ENCODE measurements around the gene TATDN2. TPM values are rescaled to one million over a fixed set of nuclear protein-coding genes. Genes with fewer than 3 reads are reported as not detected.
A peak's percentile ranks its signal among the peaks of the same experiment; 100 is the strongest.

TATDN2 gene
- total RNA-seq, 5 donors from 2014 or later (not counting 1 experiment from before 2014, with no cell fraction given): 58.9 to 82.3 (median 79.9) TPM

DNA sequence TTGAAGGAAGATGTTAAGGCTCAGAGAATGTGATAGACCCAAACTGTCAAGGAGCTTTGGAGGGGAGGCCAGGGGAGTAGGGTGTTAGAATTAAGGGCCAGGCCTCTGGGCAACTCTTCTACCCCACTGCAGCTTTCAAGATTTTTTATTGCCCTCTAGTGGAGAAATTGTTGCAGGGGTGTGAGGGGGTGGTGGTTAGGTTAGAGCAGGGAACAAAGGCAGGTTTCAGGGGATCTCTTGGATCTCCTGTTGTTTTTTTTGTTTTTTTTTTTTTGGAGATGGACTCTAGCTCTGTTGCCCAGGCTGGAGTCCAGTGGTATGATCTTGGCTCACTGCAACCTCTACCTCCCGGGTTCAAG, 74.1 kb downstream of the TATDN2 start:
- Mint-ChIP-seq H3K36me3 (peaks cover 7% of the 10 kb centered on the region), H3K27me3 (peaks cover 4 to 5% of the 10 kb centered on the region in 2 donors), H3K4me1 (peaks cover 29 to 37% (median 30%) of the 10 kb centered on the region in 3 donors), H3K4me3 (peak overlapping the region in 1 of 3 donors; percentile 89), H3K9me3 (no peaks in the 10 kb centered on the region), H3K27ac (no peak overlapping the region)
- no CpG with 5 or more reads among the region's 1 CpG for WGBS (ENCODE audit: insufficient coverage)
- Histone ChIP-seq H3K27me3 (replicated peaks in 1 of 2; ENCODE audit: control insufficient read depth in 2 of 2, extremely low read depth in 1 of 2, insufficient read depth in 2 of 2, low read length in 1 of 2) (peaks cover 0 to 3% of the 10 kb centered on the region in 2 experiments), H3K9me3 (no peaks in the 10 kb centered on the region), H3K4me1 (ENCODE audit: control insufficient read depth in 1 of 2, extremely low read depth in 1 of 2, insufficient read depth in 2 of 2, low read length in 2 of 2) (peaks cover 4 to 27% of the 10 kb centered on the region in 2 experiments), H3K4me3 (ENCODE audit: control insufficient read depth in 1 of 2, extremely low read depth in 1 of 2, low read length in 1 of 2) (no peak overlapping the region), H3K36me3 (ENCODE audit: control insufficient read depth in 2 of 2, extremely low read depth in 1 of 2, insufficient read depth in 1 of 2, low read length in 1 of 2) (peaks cover 2 to 17% of the 10 kb centered on the region in 2 donors), H3K27ac (ENCODE audit: low read length) (no peak overlapping the region)
- ChIA-PET CTCF (interaction anchor here (0.5 to 0.7 kb wide), 5 partner anchors 14 to 646 kb away, joined by 3 to 7 read pairs (median 4); no protein-coding TSS in a partner anchor), POLR2A (interaction anchor here in 1 of 2 donors (0.6 kb wide), 1 partner anchor 501 kb away, joined by 6 read pairs; no protein-coding TSS in a partner anchor)
- DNase-seq (peak in 2 of 35 experiments; percentile 16 to 42), ATAC-seq (replicated peaks in 1 of 4) (no peak)

DNA sequence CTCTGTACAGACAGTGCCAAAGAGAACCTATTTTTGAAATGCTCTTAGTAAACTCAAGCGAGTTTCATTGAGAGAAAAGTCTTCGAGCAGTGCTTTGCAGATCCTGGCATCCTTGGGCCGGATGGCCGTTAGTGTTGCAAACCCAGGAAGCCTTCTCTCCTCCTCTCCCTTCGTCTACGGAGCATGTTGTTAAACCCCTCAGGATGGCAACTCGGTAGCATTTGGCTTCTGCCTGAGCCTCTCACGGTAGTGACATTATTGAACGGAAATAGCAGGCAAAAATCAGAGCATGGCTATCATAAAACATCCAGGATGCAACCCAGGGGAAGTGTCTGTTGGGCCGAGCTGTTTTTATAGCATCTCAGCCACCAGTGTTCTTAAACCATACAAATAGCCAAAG, 79.3 kb downstream of the TATDN2 start:
- H3K27ac ChIP-seq (ENCODE audit: low read length): no peak overlapping the region
- no peaks in the 10 kb centered on the region for H3K4me1 ChIP-seq (ENCODE audit: control insufficient read depth in 1 of 2, extremely low read depth in 1 of 2, insufficient read depth in 2 of 2, low read length in 2 of 2)
- DNase-seq (no peak), ATAC-seq (replicated peaks in 1 of 4) (no peak)
- no peak overlapping the region for H3K4me3 Mint-ChIP-seq
- H3K4me1 Mint-ChIP-seq: peaks cover 0 to 5% (median 0%) of the 10 kb centered on the region in 3 donors
- no peaks in the 10 kb centered on the region for H3K36me3 Mint-ChIP-seq
- no peak overlapping the region for H3K4me3 ChIP-seq (ENCODE audit: control insufficient read depth in 1 of 2, extremely low read depth in 1 of 2, low read length in 1 of 2)
- no peak overlapping the region for H3K27ac Mint-ChIP-seq
- peaks cover 22 to 25% of the 10 kb centered on the region in 2 donors for H3K27me3 Mint-ChIP-seq
- H3K27me3 ChIP-seq (replicated peaks in 1 of 2; ENCODE audit: control insufficient read depth in 2 of 2, extremely low read depth in 1 of 2, insufficient read depth in 2 of 2, low read length in 1 of 2): peaks cover 0 to 27% of the 10 kb centered on the region in 2 experiments
- CTCF ChIA-PET: no interaction called here
- no peaks in the 10 kb centered on the region for H3K9me3 Mint-ChIP-seq
- H3K36me3 ChIP-seq (ENCODE audit: control insufficient read depth in 2 of 2, extremely low read depth in 1 of 2, insufficient read depth in 1 of 2, low read length in 1 of 2): no peaks in the 10 kb centered on the region
- 76% methylated on average over 9 of the region's 10 CpGs for whole genome bisulfite sequencing (ENCODE audit: insufficient coverage)
- POLR2A ChIA-PET: no interaction called here
- H3K9me3 ChIP-seq: no peaks in the 10 kb centered on the region

GRCh38 chr3:10328460-10329071, 80.3 kb downstream of the TATDN2 start:
- H3K36me3 Mint-ChIP-seq: no peaks in the 10 kb centered on the region
- H3K9me3 ChIP-seq: no peaks in the 10 kb centered on the region
- no peak overlapping the region for H3K4me3 ChIP-seq (ENCODE audit: control insufficient read depth in 1 of 2, extremely low read depth in 1 of 2, low read length in 1 of 2)
- ATAC-seq (replicated peaks in 1 of 4) (no peak), DNase-seq (no peak)
- no peaks in the 10 kb centered on the region for H3K36me3 ChIP-seq (ENCODE audit: control insufficient read depth in 2 of 2, extremely low read depth in 1 of 2, insufficient read depth in 1 of 2, low read length in 1 of 2)
- ChIA-PET POLR2A (no interaction called here), CTCF (no interaction called here)
- H3K27ac Mint-ChIP-seq: no peak overlapping the region
- no peak overlapping the region for H3K4me3 Mint-ChIP-seq
- H3K27me3 ChIP-seq (replicated peaks in 1 of 2; ENCODE audit: control insufficient read depth in 2 of 2, extremely low read depth in 1 of 2, insufficient read depth in 2 of 2, low read length in 1 of 2): peaks cover 0 to 28% of the 10 kb centered on the region in 2 experiments
- WGBS (ENCODE audit: insufficient coverage): 60% methylated on average over 25 of the region's 31 CpGs
- peaks cover 22 to 23% of the 10 kb centered on the region in 2 donors for H3K27me3 Mint-ChIP-seq
- H3K4me1 ChIP-seq (ENCODE audit: control insufficient read depth in 1 of 2, extremely low read depth in 1 of 2, insufficient read depth in 2 of 2, low read length in 2 of 2): no peaks in the 10 kb centered on the region
- no peak overlapping the region for H3K27ac ChIP-seq (ENCODE audit: low read length)
- no peaks in the 10 kb centered on the region for H3K9me3 Mint-ChIP-seq
- peaks cover 0 to 8% (median 0%) of the 10 kb centered on the region in 3 donors for H3K4me1 Mint-ChIP-seq

DNA sequence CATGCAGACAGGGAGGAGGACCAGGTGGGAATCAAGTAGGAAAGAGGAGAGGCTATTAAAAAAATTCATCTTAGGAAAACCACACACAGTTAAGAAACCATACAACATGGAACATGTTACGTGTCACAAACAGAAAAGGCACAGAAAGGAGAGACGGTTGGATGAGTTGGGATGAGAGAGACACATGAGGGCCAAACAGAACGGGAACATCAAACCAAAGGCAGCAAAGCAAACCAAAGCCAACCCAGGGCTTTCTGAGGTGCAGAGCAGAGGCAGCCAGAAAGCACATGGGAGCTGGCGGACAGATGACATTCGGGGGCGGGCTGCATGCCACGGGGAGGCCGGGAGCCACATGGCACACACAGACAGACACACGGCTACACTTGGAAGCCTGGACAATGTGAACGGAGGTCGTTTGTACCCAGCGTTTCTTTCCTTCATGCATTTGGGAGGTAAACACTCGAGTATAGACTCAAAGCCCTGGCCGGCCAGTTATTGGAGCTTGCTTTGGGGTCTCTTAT, 81.3 kb downstream of the TATDN2 start:
- Histone ChIP-seq H3K4me3 (ENCODE audit: control insufficient read depth in 1 of 2, extremely low read depth in 1 of 2, low read length in 1 of 2) (no peak overlapping the region), H3K36me3 (ENCODE audit: control insufficient read depth in 2 of 2, extremely low read depth in 1 of 2, insufficient read depth in 1 of 2, low read length in 1 of 2) (no peaks in the 10 kb centered on the region), H3K4me1 (ENCODE audit: control insufficient read depth in 1 of 2, extremely low read depth in 1 of 2, insufficient read depth in 2 of 2, low read length in 2 of 2) (no peaks in the 10 kb centered on the region), H3K27ac (ENCODE audit: low read length) (no peak overlapping the region), H3K9me3 (no peaks in the 10 kb centered on the region), H3K27me3 (replicated peaks in 1 of 2; ENCODE audit: control insufficient read depth in 2 of 2, extremely low read depth in 1 of 2, insufficient read depth in 2 of 2, low read length in 1 of 2) (peaks cover 0 to 28% of the 10 kb centered on the region in 2 experiments)
- no peak overlapping the region for H3K27ac Mint-ChIP-seq
- peaks cover 0 to 8% (median 0%) of the 10 kb centered on the region in 3 donors for H3K4me1 Mint-ChIP-seq
- POLR2A ChIA-PET: interaction anchor here in 1 of 2 donors (0.8 kb wide), 1 partner anchor 691 kb away, joined by 3 read pairs; no protein-coding TSS in a partner anchor
- no peaks in the 10 kb centered on the region for H3K9me3 Mint-ChIP-seq
- no peak for ATAC-seq (replicated peaks in 1 of 4)
- H3K36me3 Mint-ChIP-seq: no peaks in the 10 kb centered on the region
- DNase-seq: no peak
- no peak overlapping the region for H3K4me3 Mint-ChIP-seq
- peaks cover 22 to 23% of the 10 kb centered on the region in 2 donors for H3K27me3 Mint-ChIP-seq
- CTCF ChIA-PET: no interaction called here
- WGBS (ENCODE audit: insufficient coverage): 86% methylated on average over 11 of the region's 14 CpGs

DNA sequence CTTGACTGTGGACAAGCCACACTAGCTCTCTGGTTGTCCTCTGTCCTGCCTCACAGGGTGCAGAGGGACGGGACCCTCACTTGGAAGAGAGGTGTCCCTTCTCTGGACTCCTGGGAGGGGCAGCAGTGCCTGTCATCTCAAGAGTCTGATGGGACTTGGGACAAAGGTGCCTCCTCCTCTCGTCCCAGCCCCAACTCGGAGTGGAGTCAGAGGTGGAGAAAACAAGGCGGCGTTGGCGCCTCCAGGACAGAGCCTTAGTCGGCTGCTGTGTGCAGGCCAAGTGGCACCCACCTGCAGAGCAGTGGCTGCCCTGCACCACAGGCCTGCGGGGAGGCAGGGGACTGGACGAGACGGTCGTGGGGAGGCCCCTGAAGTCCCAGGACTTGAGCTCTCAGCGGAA, 82.1 kb downstream of the TATDN2 start:
- no peaks in the 10 kb centered on the region for H3K36me3 ChIP-seq (ENCODE audit: control insufficient read depth in 2 of 2, extremely low read depth in 1 of 2, insufficient read depth in 1 of 2, low read length in 1 of 2)
- peaks cover 22 to 23% of the 10 kb centered on the region in 2 donors for H3K27me3 Mint-ChIP-seq
- H3K27ac ChIP-seq (ENCODE audit: low read length): no peak overlapping the region
- H3K4me1 ChIP-seq (ENCODE audit: control insufficient read depth in 1 of 2, extremely low read depth in 1 of 2, insufficient read depth in 2 of 2, low read length in 2 of 2): no peaks in the 10 kb centered on the region
- H3K4me3 ChIP-seq (ENCODE audit: control insufficient read depth in 1 of 2, extremely low read depth in 1 of 2, low read length in 1 of 2): no peak overlapping the region
- ChIA-PET POLR2A (interaction anchor here in 1 of 2 donors (0.8 kb wide), 1 partner anchor 692 kb away, joined by 3 read pairs; no protein-coding TSS in a partner anchor), CTCF (interaction anchor here in 1 of 2 donors (0.5 kb wide), 1 partner anchor 577 kb away, joined by 5 read pairs; no protein-coding TSS in a partner anchor)
- H3K9me3 Mint-ChIP-seq: no peaks in the 10 kb centered on the region
- H3K4me3 Mint-ChIP-seq: no peak overlapping the region
- no peak for ATAC-seq (replicated peaks in 1 of 4)
- H3K9me3 ChIP-seq: no peaks in the 10 kb centered on the region
- peaks cover 0 to 28% of the 10 kb centered on the region in 2 experiments for H3K27me3 ChIP-seq (replicated peaks in 1 of 2; ENCODE audit: control insufficient read depth in 2 of 2, extremely low read depth in 1 of 2, insufficient read depth in 2 of 2, low read length in 1 of 2)
- DNase-seq: no peak
- H3K36me3 Mint-ChIP-seq: no peaks in the 10 kb centered on the region
- H3K27ac Mint-ChIP-seq: no peak overlapping the region
- peaks cover 0 to 14% (median 6%) of the 10 kb centered on the region in 3 donors for H3K4me1 Mint-ChIP-seq
- 68% methylated on average over 11 of the region's 12 CpGs for WGBS (ENCODE audit: insufficient coverage)

Data from T-cell (primary cell).